Left cardiac atrium (tissue), 4 donors: Measurements from ENCODE around the gene SMPD4. TPM values are rescaled to one million over a fixed set of nuclear protein-coding genes. Genes with fewer than 3 reads are reported as not detected.
"Not testable (repeated sequence)": the region's sequence is repeated elsewhere in the genome, so short reads cannot be mapped to it uniquely, and the experiment has no call there.

Experiments
- ATAC-seq, 2 donors: fragments of 200-7000 bp; cut with Tn5 transposase; one replicate each; pipeline ENCODE4 v1.9.1; 2020; ENCODE audit warnings: mild to moderate bottlenecking in 2 of 2, moderate library complexity in 2 of 2
- DNase-seq: peaks from one replicate; pipeline ENCODE4 v3.0.0-alpha.2; 2020
- intact Hi-C, 2 donors: fragments of 100-400 bp; cut with DNase I; formaldehyde crosslinking; loops; one replicate each; pipeline versions ENCODE4 v1.14.1 to v1.15.1; 2022 to 2023
- total RNA-seq, 2 donors: library from RNA; stranded (reverse); fragmentation: NEBNext Ultra II Directional; extraction: Animal tissue kit (Norgen Biotek cat#: 25700); gene quantifications; one replicate each; pipeline ENCODE4 v1.2.1, GENCODE V29; 2021
- donor health status: DM: no; HTN: yes; CAD: no.
- donor health status: DM: no; HTN: yes; CAD: no; lungs with severe emphysema.
- donor health status: DM: yes; HTN: yes; CAD: no.
- donor health status: Dilated cardiomyopathy.

The SMPD4 gene
- total RNA-seq, 2 donors from 2014 or later: 20.2 to 24.4 TPM

GRCh38 chr2:130150181-130151144, 30.9 kb downstream of the SMPD4 start:
- intact Hi-C loops: no loop called here
- ATAC-seq (no peak), DNase-seq (no peak)

DNA sequence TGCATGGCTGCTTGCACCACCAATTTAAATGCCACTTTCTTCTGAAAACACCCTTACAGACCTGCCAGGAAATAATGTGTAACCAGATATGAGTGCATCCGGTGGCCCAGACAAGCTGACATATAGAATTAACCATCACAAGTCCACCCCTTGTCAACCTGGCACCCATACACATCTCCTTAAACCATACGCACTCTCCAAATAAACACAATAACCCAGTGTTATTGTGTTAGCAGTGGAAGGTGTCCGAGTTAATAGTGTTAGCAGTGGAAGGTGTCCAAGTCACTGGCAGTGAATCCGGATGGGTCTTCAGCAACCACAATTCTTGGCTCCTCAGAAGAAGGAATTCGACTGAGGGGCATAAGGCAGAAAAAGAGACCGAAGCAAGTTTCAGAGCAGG, 32.9 kb downstream of the SMPD4 start:
- intact Hi-C loops, DNase-seq, ATAC-seq: not testable (repeated sequence)

- intact Hi-C loops: not testable (repeated sequence)
- DNase-seq (peak; percentile 60), ATAC-seq (peak; percentile 88 to 91)
Observed at GRCh38 chr2:130145006-130145414, 36.4 kb downstream of the SMPD4 start, which contains the start of gene CCDC74B. TSS of gene CCDC74B (minus strand) at chr2:130145112. CDS start at chr2:130144996, 116 bp downstream.

GRCh38 chr2:130143266-130144039, 37.9 kb downstream of the SMPD4 start:
- intact Hi-C loops, DNase-seq: not testable (repeated sequence)
- peak; percentile 12 to 28 for ATAC-seq

GRCh38 chr2:130142396-130143265, 38.8 kb downstream of the SMPD4 start:
- DNase-seq, ATAC-seq, intact Hi-C loops: not testable (repeated sequence)

- DNase-seq, intact Hi-C loops, ATAC-seq: not testable (repeated sequence)
Observed at GRCh38 chr2:130141645-130142370, 39.6 kb downstream of the SMPD4 start.

GRCh38 chr2:130141002-130141401, 40.4 kb downstream of the SMPD4 start:
- intact Hi-C loops, ATAC-seq, DNase-seq: not testable (repeated sequence)

DNA sequence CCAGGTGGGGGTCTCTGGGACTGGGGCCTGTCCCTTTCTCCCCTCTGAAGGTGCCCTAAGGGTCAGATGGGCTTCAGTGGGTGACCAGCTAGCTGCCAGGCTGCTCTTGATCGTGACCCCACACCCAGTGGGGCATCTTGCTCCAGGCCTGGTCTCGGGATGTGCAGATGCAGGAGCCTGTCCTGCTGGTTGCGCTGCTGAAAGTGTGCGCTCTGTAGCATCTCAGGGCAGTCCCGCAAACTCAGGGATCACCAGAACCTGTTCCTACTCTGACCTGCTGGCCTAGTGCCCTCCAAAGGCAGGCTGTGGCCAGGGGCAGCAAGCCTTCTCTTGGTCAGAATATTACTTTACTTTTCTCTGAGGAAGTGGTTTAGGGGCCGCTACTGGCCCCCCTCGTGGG, 40.9 kb downstream of the SMPD4 start:
- intact Hi-C loops, DNase-seq, ATAC-seq: not testable (repeated sequence)

DNA sequence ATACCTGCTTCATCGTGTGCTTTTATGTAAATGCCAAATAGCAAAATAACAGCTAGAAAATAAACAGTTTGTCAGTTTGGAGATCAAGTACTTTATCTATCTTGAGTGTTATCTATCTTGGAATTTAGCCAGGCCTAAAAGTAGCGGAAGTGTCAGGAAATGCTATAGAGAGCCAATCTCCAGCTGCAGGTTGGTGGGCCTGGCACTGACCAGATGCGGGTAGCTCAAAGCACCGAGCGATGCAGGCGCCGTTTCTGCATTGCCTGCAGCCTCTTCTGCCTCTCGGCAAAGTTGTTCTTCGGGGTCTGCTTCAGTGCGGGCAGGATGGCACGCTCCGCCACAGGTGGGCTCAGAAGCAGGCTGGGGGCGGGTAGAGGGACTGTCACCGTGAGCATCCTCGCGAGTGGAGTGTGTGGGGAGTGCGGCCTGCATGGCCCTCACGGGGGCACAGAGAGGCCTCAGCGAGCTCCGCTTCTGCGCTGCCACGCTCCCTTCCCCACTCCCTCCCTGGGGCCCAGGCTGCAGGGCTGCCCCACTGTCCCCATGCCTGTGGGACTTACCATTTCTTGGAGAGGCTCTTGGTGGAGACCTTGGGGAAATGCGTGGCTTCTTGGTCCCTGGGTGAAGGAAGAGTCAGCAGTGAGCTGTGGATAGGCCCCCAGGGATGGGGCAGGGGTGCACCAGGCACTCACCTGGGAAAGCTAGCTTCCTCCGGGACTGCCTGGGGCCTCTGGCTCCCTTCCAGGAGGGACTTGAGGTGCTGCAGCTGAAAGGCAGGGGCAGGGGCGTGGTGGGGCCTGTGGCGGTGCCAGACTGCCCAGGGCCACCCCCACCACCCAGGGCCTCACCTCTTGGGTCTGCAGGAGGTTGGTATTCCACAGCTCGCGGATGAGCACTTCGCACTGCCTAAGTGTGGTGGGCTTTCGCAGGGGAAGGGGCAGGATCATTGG, 41.8 kb downstream of the SMPD4 start:
- not testable (repeated sequence) for DNase-seq

GRCh38 chr2:130138841-130139251, 42.6 kb downstream of the SMPD4 start:
- ATAC-seq, intact Hi-C loops, DNase-seq: not testable (repeated sequence)

More for the DNA sequence above, 41.8 kb downstream of the SMPD4 start:
- ATAC-seq, intact Hi-C loops: not testable (repeated sequence)

DNA sequence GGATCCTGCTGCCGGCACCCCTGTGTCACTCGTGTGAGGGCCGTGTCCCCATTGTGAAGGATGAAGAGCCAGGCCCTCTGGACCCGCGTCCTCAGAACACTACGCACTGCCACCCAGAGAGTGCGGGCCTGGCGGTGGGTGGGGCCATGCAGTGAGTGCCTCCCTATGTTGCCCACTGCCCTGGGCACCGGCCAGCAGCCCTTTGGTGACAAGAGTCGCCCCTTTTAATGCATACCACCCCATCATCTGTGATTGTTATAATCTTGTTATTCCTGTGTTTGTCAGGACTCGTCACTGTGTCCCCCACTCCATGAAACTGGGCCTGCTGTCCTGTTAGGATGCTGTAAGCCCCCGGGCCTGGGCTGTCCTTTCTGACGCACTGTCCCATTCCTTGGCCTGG, 43.1 kb downstream of the SMPD4 start:
- DNase-seq, intact Hi-C loops, ATAC-seq: not testable (repeated sequence)

GRCh38 chr2:130137118-130137517, 44.3 kb downstream of the SMPD4 start:
- DNase-seq, intact Hi-C loops, ATAC-seq: not testable (repeated sequence)

DNA sequence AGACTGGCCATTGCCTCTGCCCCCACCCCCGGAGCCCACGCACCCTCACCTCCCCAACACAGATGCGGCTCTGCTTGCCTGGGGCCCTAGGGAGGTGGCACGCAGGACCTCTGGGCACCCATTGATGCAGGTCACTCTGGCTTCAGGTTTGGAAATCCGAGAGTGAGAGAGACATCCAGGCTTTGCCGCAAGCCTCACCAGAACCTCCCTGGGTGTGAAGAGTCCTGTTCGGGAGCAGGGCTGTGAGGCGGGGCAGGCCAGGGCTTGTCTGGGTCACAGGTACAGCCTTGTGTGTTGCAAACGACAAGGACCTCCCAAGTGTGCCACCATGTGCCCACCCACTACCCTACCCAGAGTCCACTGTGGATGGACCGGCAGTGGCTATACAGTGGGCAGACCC, 44.9 kb downstream of the SMPD4 start:
- intact Hi-C loops, DNase-seq, ATAC-seq: not testable (repeated sequence)

GRCh38 chr2:130135692-130136541, 45.5 kb downstream of the SMPD4 start:
- intact Hi-C loops: no loop called here
- DNase-seq (no peak), ATAC-seq (no peak)

GRCh38 chr2:130129120-130129829, 52.1 kb downstream of the SMPD4 start, which contains the start of gene POTEF:
TSS of gene POTEF (minus strand) at chr2:130129222. CDS start at chr2:130120515, 8,707 bp downstream.
- ATAC-seq, intact Hi-C loops, DNase-seq: not testable (repeated sequence)
